SU-DHL-6 (cell line): ENCODE data around the gene ZHX3.

Source experiments
- H2AFZ ChIP-seq: fragments of 200-600 bp; sonication (generic); 2 replicates; pipeline ENCODE4 v1.6.1; 2014; ENCODE audit warnings: low read depth, mild to moderate bottlenecking, moderate library complexity, mixed read lengths, antibody characterized with exemption, low read length; ENCODE audit not compliant: severe bottlenecking
- H3F3A ChIP-seq: fragments of 200-600 bp; shearing (Covaris generic); 2 replicates; pipeline ENCODE4 v1.6.0; 2016; ENCODE audit warnings: antibody characterized with exemption, mild to moderate bottlenecking; ENCODE audit not compliant: insufficient read depth
- H3K27ac ChIP-seq: fragments of 200-600 bp; sonication (generic); 2 replicates; pipeline ENCODE4 v1.5.1; 2016; ENCODE audit warnings: low read depth, mild to moderate bottlenecking, low read length, moderate library complexity, mixed read lengths
- H3K27me3 ChIP-seq: fragments of 200-600 bp; sonication (generic), shearing (Covaris generic); 2 replicates; pipeline ENCODE4 v1.6.0; 2014; ENCODE audit warnings: mild to moderate bottlenecking, low read length
- H3K36me3 ChIP-seq: fragments of 200-600 bp; sonication (generic); 2 replicates; pipeline ENCODE4 v1.6.1; 2014; ENCODE audit warnings: mild to moderate bottlenecking, low read length, mixed read lengths
- H3K4me2 ChIP-seq: fragments of 300-600, 200-600 bp; shearing (Covaris generic), sonication (generic); 2 replicates; pipeline ENCODE4 v1.6.0; 2014; ENCODE audit warnings: low read length, low read depth, mild to moderate bottlenecking; ENCODE audit not compliant: poor library complexity, severe bottlenecking
- H3K4me3 ChIP-seq: fragments of 200-600 bp; sonication (generic); 2 replicates; pipeline ENCODE4 v1.5.1; 2014; ENCODE audit warnings: antibody characterized with exemption, low read length, mild to moderate bottlenecking, mixed read lengths; ENCODE audit not compliant: insufficient read depth, poor library complexity, severe bottlenecking
- H3K79me2 ChIP-seq: fragments of 200-600 bp; sonication (generic); 2 replicates; pipeline ENCODE4 v1.6.1; 2014; ENCODE audit warnings: mild to moderate bottlenecking, low read length, moderate library complexity; ENCODE audit not compliant: insufficient read depth
- H3K9ac ChIP-seq: fragments of 200-600 bp; sonication (generic); 2 replicates; pipeline ENCODE4 v1.7.0; 2014; ENCODE audit warnings: mild to moderate bottlenecking, low read length
- H3K9me2 ChIP-seq: fragments of 200-600 bp; sonication (generic); replicated peaks from 2 replicates; pipeline ENCODE4 v1.6.1; 2014; ENCODE audit warnings: low read length; ENCODE audit not compliant: insufficient read depth
- H3K9me3 ChIP-seq: fragments of 200-600 bp; sonication (generic); 2 replicates; pipeline ENCODE4 v1.6.1; 2014; ENCODE audit warnings: low read length, mixed read lengths; ENCODE audit not compliant: insufficient read depth
- H4K20me1 ChIP-seq: fragments of 200-600 bp; sonication (generic); 2 replicates; pipeline ENCODE4 v1.6.1; 2014; ENCODE audit warnings: low read depth, mild to moderate bottlenecking, antibody characterized with exemption, low read length, moderate library complexity, mixed read lengths
- CTCF ChIP-seq: fragments of 200-600 bp; sonication (generic); IDR thresholded peaks from one replicate; pipeline ENCODE4 v1.5.1; 2017; ENCODE audit warnings: antibody characterized with exemption, mild to moderate bottlenecking, low read length, moderate library complexity; ENCODE audit not compliant: insufficient read depth, poor library complexity, severe bottlenecking
- EZH2phosphoT487 ChIP-seq: fragments of 200-600 bp; sonication (generic), shearing (Covaris generic); conservative IDR thresholded peaks from 2 replicates; pipeline ENCODE4 v1.6.1; 2018; ENCODE audit warnings: mild to moderate bottlenecking, antibody characterized with exemption, low read length, moderate library complexity, mixed read lengths

The ZHX3 gene

GRCh38 chr20:41348430-41349172 lies 31.1 kb upstream of the ZHX3 start:
- H2AFZ ChIP-seq: no peak overlapping the region
- H3K9me2 ChIP-seq: no peaks in the 10 kb centered on the region
- no peaks in the 10 kb centered on the region for H4K20me1 ChIP-seq
- no peak overlapping the region for H3K27ac ChIP-seq
- no peaks in the 10 kb centered on the region for H3K27me3 ChIP-seq
- no peaks in the 10 kb centered on the region for H3K9me3 ChIP-seq
- H3K36me3 ChIP-seq: no peaks in the 10 kb centered on the region
- H3K4me2 ChIP-seq: no peak overlapping the region
- H3K79me2 ChIP-seq: no peaks in the 10 kb centered on the region
- no peak for TF ChIP-seq EZH2phosphoT487
- TF ChIP-seq CTCF: no peak
- H3F3A ChIP-seq: no peaks in the 10 kb centered on the region
- H3K9ac ChIP-seq: no peak overlapping the region
- no peak overlapping the region for H3K4me3 ChIP-seq

GRCh38 chr20:41347523-41348429 lies 30.2 kb upstream of the ZHX3 start:
- Histone ChIP-seq H3K36me3 (no peaks in the 10 kb centered on the region), H3K9me3 (no peaks in the 10 kb centered on the region), H2AFZ (no peak overlapping the region), H3K4me3 (no peak overlapping the region), H3K27ac (no peak overlapping the region), H4K20me1 (no peaks in the 10 kb centered on the region), H3K9ac (no peak overlapping the region), H3F3A (no peaks in the 10 kb centered on the region), H3K9me2 (no peaks in the 10 kb centered on the region), H3K27me3 (no peaks in the 10 kb centered on the region), H3K4me2 (no peak overlapping the region), H3K79me2 (no peaks in the 10 kb centered on the region)
- no peak for TF ChIP-seq CTCF
- TF ChIP-seq EZH2phosphoT487: no peak

GRCh38 chr20:41345729-41346067 lies 28.2 kb upstream of the ZHX3 start:
- no peak overlapping the region for H2AFZ ChIP-seq
- H3K9me3 ChIP-seq: no peaks in the 10 kb centered on the region
- TF ChIP-seq CTCF (no peak), EZH2phosphoT487 (no peak)
- H3K36me3 ChIP-seq: no peaks in the 10 kb centered on the region
- no peaks in the 10 kb centered on the region for H3F3A ChIP-seq
- no peaks in the 10 kb centered on the region for H3K27me3 ChIP-seq
- no peak overlapping the region for H3K27ac ChIP-seq
- H4K20me1 ChIP-seq: no peaks in the 10 kb centered on the region
- no peak overlapping the region for H3K9ac ChIP-seq
- H3K79me2 ChIP-seq: no peaks in the 10 kb centered on the region
- H3K4me3 ChIP-seq: no peak overlapping the region
- no peaks in the 10 kb centered on the region for H3K9me2 ChIP-seq
- H3K4me2 ChIP-seq: no peak overlapping the region
